HepG2 (cell line): ENCODE data around the gene GPER1. TPM values are rescaled to one million over a fixed set of nuclear protein-coding genes. Genes with fewer than 3 reads are reported as not detected.

Experiments
- FLYWCH1 ChIP-seq: sonication (generic); formaldehyde crosslinking; IDR thresholded peaks from 2 replicates; pipeline ENCODE4 v1.8.1; 2023; ENCODE audit warnings: mild to moderate bottlenecking, missing genetic modification reagents
- FOXO1 ChIP-seq: sonication (generic); formaldehyde crosslinking; IDR thresholded peaks from 2 replicates; pipeline ENCODE4 v1.4.0; 2020; ENCODE audit warnings: missing genetic modification reagents
- HDAC1 ChIP-seq: sonication (generic); formaldehyde crosslinking; IDR thresholded peaks from 2 replicates; pipeline ENCODE4 v1.5.1; 2020; ENCODE audit warnings: mild to moderate bottlenecking, missing genetic modification reagents
- HMGXB3 ChIP-seq: sonication (generic); formaldehyde crosslinking; IDR thresholded peaks from 2 replicates; pipeline ENCODE4 v1.4.0; 2020; ENCODE audit warnings: missing genetic modification reagents, borderline replicate concordance
- KLF13 ChIP-seq: sonication (generic); formaldehyde crosslinking; IDR thresholded peaks from 2 replicates; pipeline ENCODE4 v1.4.0; 2020; ENCODE audit warnings: mild to moderate bottlenecking, missing genetic modification reagents
- PRMT3 ChIP-seq: sonication (generic); formaldehyde crosslinking; IDR thresholded peaks from 2 replicates; pipeline ENCODE4 v1.8.1; 2022; ENCODE audit warnings: low read depth, mild to moderate bottlenecking, moderate library complexity, missing genetic modification reagents, borderline replicate concordance
- PTBP1 ChIP-seq: fragments of 200-400 bp; formaldehyde crosslinking; IDR thresholded peaks from 2 replicates; pipeline ENCODE4 v1.6.1; 2018; ENCODE audit warnings: low read length, low read depth; ENCODE audit not compliant: poor library complexity, severe bottlenecking
- REL ChIP-seq: sonication (generic); formaldehyde crosslinking; conservative IDR thresholded peaks from 2 replicates; pipeline ENCODE4 v1.8.0; 2022; ENCODE audit warnings: mild to moderate bottlenecking, missing genetic modification reagents, moderate library complexity
- RFXANK ChIP-seq: IDR thresholded peaks from 2 replicates; pipeline ENCODE4 v1.6.1; 2016
- THAP8 ChIP-seq: sonication (generic); formaldehyde crosslinking; IDR thresholded peaks from 2 replicates; pipeline ENCODE4 v1.5.1; 2020; ENCODE audit warnings: missing genetic modification reagents, mild to moderate bottlenecking, borderline replicate concordance
- polyA plus RNA-seq, 8 experiments: library from polyadenylated mRNA; depleted of rRNA in 3 of 8; stranded (reverse) in 7 of 8; unstranded in 1 of 8; fragments of >200 nt; fragmentation: Illumina TruSeq in 4 of 8; extraction: Trizol in 4 of 8; gene quantifications; 2 replicates each; pipeline versions ENCODE4 v1.2.1 to v1.2.3, GENCODE V29; 2011 to 2016; ENCODE audit warnings: low read depth in 4 of 8, missing spikeins in 1 of 8, mixed read lengths in 1 of 8; ENCODE audit not compliant: insufficient read depth in 1 of 8
- total RNA-seq, 5 experiments: library from RNA; depleted of rRNA; stranded (reverse); fragments of >200 nt; fragmentation: Illumina TruSeq; extraction: Trizol; gene quantifications; 2 replicates each; pipeline ENCODE4 v1.2.3, GENCODE V29; 2016; ENCODE audit warnings: low read depth in 1 of 5
- TF ChIP-seq, protein P1 (sequence below): sonication (generic); formaldehyde crosslinking; IDR thresholded peaks from 2 replicates; pipeline ENCODE4 v1.4.0; 2020; ENCODE audit warnings: mild to moderate bottlenecking, missing genetic modification reagents
- TF ChIP-seq, protein P2 (sequence below): sonication (generic); formaldehyde crosslinking; conservative IDR thresholded peaks from 2 replicates; pipeline ENCODE4 v1.4.0; 2020; ENCODE audit warnings: missing genetic modification reagents

Gene GPER1
- total and polyA plus RNA-seq, 2 of the 13 experiments (the other 11 are each of a cell fraction or from before 2014, with no cell fraction given) = 12.7 to 19.7 TPM

DNA sequence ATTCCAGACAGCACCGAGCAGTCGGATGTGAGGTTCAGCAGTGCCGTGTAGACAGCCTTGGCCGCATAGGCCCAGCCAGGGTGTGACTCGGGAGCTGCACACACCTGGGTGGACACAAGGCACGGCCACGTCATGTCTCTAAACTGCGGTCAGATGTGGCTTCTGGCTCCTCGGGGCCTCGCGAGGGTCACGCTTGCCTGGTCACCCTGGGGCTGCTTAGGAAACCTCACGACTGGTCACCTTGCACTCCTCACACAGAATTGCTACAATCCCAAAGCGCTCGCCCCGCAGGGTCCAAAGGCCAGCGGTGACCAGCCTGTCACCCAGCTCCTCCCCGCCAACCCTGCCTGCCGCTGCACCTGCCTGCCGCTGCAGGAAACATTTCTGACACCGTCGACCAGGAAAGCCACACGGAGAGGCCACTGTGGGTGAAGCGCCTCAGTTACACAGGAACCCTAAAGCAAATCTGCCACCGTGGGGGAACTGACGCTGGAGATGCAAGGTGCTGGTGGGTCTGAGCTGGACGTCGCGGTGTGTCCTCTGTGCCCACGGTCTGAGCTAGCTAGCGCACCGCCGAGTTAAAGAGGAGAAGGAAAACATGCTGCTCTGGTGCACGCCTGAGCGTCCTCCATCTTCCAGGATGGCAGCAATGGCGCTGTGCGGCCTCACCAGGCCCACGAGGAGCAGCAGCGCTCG, 5.0 kb downstream of the GPER1 start (continued):
- TF ChIP-seq, protein P1, sequence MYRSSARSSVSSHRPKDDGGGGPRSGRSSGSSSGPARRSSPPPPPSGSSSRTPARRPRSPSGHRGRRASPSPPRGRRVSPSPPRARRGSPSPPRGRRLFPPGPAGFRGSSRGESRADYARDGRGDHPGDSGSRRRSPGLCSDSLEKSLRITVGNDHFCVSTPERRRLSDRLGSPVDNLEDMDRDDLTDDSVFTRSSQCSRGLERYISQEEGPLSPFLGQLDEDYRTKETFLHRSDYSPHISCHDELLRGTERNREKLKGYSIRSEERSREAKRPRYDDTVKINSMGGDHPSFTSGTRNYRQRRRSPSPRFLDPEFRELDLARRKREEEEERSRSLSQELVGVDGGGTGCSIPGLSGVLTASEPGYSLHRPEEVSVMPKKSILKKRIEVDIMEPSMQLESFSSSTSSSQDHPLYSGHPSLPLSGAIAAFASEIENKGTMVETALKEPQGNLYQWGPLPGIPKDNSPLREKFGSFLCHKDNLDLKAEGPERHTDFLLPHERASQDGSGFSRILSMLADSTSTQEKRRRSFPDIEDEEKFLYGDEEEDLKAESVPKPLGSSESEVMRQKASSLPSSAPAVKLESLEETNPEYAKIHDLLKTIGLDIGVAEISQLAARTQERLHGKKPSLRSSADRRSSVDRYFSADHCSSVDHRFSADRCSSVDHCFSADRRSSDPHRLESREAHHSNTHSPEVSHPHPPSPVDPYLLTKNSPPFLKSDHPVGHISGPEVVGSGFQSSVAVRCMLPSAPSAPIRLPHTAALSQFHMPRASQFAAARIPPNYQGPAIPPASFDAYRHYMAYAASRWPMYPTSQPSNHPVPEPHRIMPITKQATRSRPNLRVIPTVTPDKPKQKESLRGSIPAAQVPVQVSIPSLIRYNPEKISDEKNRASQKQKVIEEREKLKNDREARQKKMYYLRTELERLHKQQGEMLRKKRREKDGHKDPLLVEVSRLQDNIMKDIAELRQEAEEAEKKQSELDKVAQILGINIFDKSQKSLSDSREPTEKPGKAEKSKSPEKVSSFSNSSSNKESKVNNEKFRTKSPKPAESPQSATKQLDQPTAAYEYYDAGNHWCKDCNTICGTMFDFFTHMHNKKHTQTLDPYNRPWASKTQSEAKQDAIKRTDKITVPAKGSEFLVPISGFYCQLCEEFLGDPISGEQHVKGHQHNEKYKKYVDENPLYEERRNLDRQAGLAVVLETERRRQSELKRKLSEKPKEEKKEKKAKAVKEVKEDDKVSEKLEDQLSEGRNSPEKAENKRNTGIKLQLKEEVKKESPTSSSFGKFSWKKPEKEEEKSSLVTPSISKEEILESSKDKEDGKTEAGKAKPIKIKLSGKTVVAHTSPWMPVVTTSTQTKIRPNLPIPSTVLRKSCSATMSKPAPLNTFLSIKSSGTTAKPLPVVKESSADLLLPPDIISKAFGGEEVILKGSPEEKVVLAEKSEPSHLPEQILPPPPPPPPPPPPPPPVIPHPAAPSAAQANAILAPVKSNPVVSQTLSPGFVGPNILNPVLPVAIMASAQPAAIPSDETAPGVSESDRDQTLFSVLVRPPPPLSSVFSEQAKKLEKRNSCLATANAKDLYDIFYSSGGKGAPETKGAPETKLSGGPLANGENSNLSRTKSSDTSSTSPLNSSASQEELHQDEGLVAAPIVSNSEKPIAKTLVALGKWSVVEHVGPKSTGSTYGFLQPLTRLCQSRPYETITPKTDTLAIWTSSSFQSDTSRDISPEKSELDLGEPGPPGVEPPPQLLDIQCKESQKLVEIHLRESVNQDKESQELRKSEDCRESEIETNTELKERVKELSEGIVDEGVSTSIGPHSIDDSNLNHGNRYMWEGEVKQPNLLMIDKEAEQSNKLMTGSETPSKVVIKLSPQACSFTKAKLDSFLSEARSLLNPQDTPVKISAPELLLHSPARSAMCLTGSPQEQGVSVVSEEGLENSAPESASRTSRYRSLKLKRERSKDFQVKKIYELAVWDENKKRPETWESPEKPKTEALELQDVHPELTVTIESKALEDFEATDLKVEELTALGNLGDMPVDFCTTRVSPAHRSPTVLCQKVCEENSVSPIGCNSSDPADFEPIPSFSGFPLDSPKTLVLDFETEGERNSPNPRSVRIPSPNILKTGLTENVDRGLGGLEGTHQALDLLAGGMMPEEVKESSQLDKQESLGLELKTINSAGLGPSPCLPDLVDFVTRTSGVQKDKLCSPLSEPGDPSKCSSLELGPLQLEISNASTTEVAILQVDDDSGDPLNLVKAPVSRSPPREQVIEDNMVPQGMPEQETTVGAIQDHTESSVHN = no peak
- TF ChIP-seq FOXO1 (CRISPR knock-in tag) (0 out of 2 replicates have a peak, but pooled peaks have one; percentile 27), THAP8 (CRISPR knock-in tag) (no peak), KLF13 (CRISPR knock-in tag) (no peak), HDAC1 (CRISPR knock-in tag) (peak; percentile 91), HMGXB3 (CRISPR knock-in tag) (no peak; the same call in 1 of the 2 replicates), FLYWCH1 (no peak), RFXANK (no peak), REL (0 out of 2 replicates have a peak, but pooled peaks have one; percentile 48), PTBP1 (peak; percentile 82), PRMT3 (CRISPR knock-in tag) (no peak)
- TF ChIP-seq, protein P2, sequence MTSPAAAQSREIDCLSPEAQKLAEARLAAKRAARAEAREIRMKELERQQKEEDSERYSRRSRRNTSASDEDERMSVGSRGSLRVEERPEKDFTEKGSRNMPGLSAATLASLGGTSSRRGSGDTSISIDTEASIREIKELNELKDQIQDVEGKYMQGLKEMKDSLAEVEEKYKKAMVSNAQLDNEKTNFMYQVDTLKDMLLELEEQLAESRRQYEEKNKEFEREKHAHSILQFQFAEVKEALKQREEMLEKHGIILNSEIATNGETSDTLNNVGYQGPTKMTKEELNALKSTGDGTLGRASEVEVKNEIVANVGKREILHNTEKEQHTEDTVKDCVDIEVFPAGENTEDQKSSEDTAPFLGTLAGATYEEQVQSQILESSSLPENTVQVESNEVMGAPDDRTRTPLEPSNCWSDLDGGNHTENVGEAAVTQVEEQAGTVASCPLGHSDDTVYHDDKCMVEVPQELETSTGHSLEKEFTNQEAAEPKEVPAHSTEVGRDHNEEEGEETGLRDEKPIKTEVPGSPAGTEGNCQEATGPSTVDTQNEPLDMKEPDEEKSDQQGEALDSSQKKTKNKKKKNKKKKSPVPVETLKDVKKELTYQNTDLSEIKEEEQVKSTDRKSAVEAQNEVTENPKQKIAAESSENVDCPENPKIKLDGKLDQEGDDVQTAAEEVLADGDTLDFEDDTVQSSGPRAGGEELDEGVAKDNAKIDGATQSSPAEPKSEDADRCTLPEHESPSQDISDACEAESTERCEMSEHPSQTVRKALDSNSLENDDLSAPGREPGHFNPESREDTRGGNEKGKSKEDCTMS (CRISPR knock-in tag) = no peak
